Suprapubic skin (tissue), 3 donors: ENCODE data around the gene ATXN2L.
"Not testable (repeated sequence)": the region's sequence is repeated elsewhere in the genome, so short reads cannot be mapped to it uniquely, and the experiment has no call there.

ENCODE experiments used
- EP300 ChIP-seq: sonication (generic); formaldehyde crosslinking; IDR thresholded peaks from one replicate; pipeline ENCODE4 v1.6.1; 2017; ENCODE audit warnings: antibody characterized with exemption
- POLR2A ChIP-seq, 2 donors: fragments of 450-650 bp; IDR thresholded peaks; one replicate each; pipeline ENCODE4 v1.6.1; 2017; ENCODE audit warnings: antibody characterized with exemption in 2 of 2, mild to moderate bottlenecking in 2 of 2, moderate library complexity in 2 of 2
- TF ChIP-seq, protein P1 (sequence below), 2 donors: fragments of 200-600 bp in 1 of 2; fragments of 450-650 bp in 1 of 2; sonication (generic) in 1 of 2; IDR thresholded peaks; one replicate each; pipeline ENCODE4 v1.5.1; 2016 to 2019; ENCODE audit warnings: antibody characterized with exemption in 2 of 2, mild to moderate bottlenecking in 1 of 2, moderate library complexity in 1 of 2

DNA sequence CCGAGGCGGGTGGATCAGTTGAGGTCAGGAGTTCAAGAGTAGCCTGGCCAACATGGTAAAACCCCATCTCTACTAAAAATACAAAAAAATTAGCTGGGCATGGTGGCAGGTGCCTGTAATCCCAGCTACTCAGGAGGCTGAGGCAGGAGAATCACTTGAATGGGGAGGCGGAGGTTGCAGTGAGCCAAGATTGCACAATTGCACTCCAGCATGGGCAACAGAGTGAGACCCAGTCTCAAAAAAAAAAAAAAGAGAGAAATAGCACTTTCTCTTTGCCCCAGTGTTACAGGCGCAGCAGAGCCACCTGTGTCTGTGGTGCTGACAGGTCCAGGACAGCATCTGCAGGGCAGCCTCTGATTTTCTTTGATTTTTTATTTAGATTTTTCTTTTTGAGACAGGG lies 58.8 kb downstream of the ATXN2L start:
- TF ChIP-seq, protein P1, sequence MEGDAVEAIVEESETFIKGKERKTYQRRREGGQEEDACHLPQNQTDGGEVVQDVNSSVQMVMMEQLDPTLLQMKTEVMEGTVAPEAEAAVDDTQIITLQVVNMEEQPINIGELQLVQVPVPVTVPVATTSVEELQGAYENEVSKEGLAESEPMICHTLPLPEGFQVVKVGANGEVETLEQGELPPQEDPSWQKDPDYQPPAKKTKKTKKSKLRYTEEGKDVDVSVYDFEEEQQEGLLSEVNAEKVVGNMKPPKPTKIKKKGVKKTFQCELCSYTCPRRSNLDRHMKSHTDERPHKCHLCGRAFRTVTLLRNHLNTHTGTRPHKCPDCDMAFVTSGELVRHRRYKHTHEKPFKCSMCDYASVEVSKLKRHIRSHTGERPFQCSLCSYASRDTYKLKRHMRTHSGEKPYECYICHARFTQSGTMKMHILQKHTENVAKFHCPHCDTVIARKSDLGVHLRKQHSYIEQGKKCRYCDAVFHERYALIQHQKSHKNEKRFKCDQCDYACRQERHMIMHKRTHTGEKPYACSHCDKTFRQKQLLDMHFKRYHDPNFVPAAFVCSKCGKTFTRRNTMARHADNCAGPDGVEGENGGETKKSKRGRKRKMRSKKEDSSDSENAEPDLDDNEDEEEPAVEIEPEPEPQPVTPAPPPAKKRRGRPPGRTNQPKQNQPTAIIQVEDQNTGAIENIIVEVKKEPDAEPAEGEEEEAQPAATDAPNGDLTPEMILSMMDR (IDR thresholded peaks at IDR 0.05) = not testable (repeated sequence)
- not testable (repeated sequence) for TF ChIP-seq POLR2A (IDR thresholded peaks at IDR 0.05); EP300
